H9 (cell line): ENCODE results near the gene BCAR3. TPM values are rescaled to one million over a fixed set of nuclear protein-coding genes. Genes with fewer than 3 reads are reported as not detected.

ENCODE experiments used
- DNase-seq: peaks from one replicate; pipeline ENCODE4 v3.0.0-alpha.2; 2017
- H2AFZ ChIP-seq: one replicate; pipeline ENCODE4 v1.6.1; 2013; ENCODE audit warnings: mild to moderate bottlenecking, low read length, control low read depth, moderate library complexity
- H2AK5ac ChIP-seq: 2 replicates; pipeline ENCODE4 v1.6.1; 2013; ENCODE audit warnings: low read length, control low read depth, mixed read lengths; ENCODE audit not compliant: insufficient read length
- H2BK120ac ChIP-seq: one replicate; pipeline ENCODE4 v1.6.1; 2013; ENCODE audit warnings: low read depth, mild to moderate bottlenecking, low read length, control low read depth, inconsistent platforms; ENCODE audit not compliant: poor library complexity, severe bottlenecking
- H2BK12ac ChIP-seq: 2 replicates; pipeline ENCODE4 v1.6.1; 2013; ENCODE audit warnings: low read length, control low read depth, mixed read lengths, low read depth; ENCODE audit not compliant: insufficient read length
- H2BK15ac ChIP-seq: 2 replicates; pipeline ENCODE4 v1.6.1; 2013; ENCODE audit warnings: low read depth, low read length, control low read depth
- H2BK20ac ChIP-seq: one replicate; pipeline ENCODE4 v1.6.1; 2013; ENCODE audit warnings: low read depth, mild to moderate bottlenecking, low read length, control low read depth, inconsistent platforms; ENCODE audit not compliant: poor library complexity, severe bottlenecking
- H2BK5ac ChIP-seq: 2 replicates; pipeline ENCODE4 v1.6.1; 2013; ENCODE audit warnings: low read length, control low read depth, mixed read lengths; ENCODE audit not compliant: insufficient read length
- H3K14ac ChIP-seq: 2 replicates; pipeline ENCODE4 v1.6.1; 2013; ENCODE audit warnings: low read length, control low read depth; ENCODE audit not compliant: insufficient read depth
- H3K18ac ChIP-seq: 2 replicates; pipeline ENCODE4 v1.6.1; 2013; ENCODE audit warnings: low read depth, mild to moderate bottlenecking, mixed read lengths, low read length, control low read depth; ENCODE audit not compliant: insufficient read length
- H3K23ac ChIP-seq: 2 replicates; pipeline ENCODE4 v1.6.1; 2013; ENCODE audit warnings: low read length, control low read depth, mixed read lengths, low read depth; ENCODE audit not compliant: insufficient read length
- H3K23me2 ChIP-seq: 2 replicates; pipeline ENCODE4 v1.6.1; 2013; ENCODE audit warnings: low read depth, mild to moderate bottlenecking, mixed read lengths, low read length, control low read depth; ENCODE audit not compliant: insufficient read length, poor library complexity, severe bottlenecking
- H3K27ac ChIP-seq: 2 replicates; pipeline ENCODE4 v1.5.1; 2013; ENCODE audit warnings: low read length, control low read depth, mixed read lengths, low read depth; ENCODE audit not compliant: insufficient read length
- H3K27me3 ChIP-seq: 2 replicates; pipeline ENCODE4 v1.6.1; 2013; ENCODE audit warnings: low read length, control low read depth, inconsistent platforms; ENCODE audit not compliant: insufficient read depth
- H3K4ac ChIP-seq: 2 replicates; pipeline ENCODE4 v1.6.1; 2013; ENCODE audit warnings: low read depth, mild to moderate bottlenecking, control low read depth, inconsistent platforms, low read length, moderate library complexity
- H3K4me1 ChIP-seq: 2 replicates; pipeline ENCODE4 v1.6.1; 2013; ENCODE audit warnings: low read length, control low read depth, inconsistent platforms; ENCODE audit not compliant: insufficient read depth
- H3K4me2 ChIP-seq: 2 replicates; pipeline ENCODE4 v1.6.1; 2013; ENCODE audit warnings: low read length, control low read depth, mixed read lengths; ENCODE audit not compliant: insufficient read length, insufficient read depth
- H3K56ac ChIP-seq: 2 replicates; pipeline ENCODE4 v1.6.1; 2013; ENCODE audit warnings: low read depth, mild to moderate bottlenecking, mixed read lengths, low read length, control low read depth; ENCODE audit not compliant: insufficient read length
- H3K79me1 ChIP-seq: 2 replicates; pipeline ENCODE4 v1.6.1; 2013; ENCODE audit warnings: low read depth, mild to moderate bottlenecking, moderate library complexity, low read length, control low read depth, inconsistent platforms; ENCODE audit not compliant: insufficient read depth, poor library complexity, severe bottlenecking
- H3K79me2 ChIP-seq: 2 replicates; pipeline ENCODE4 v1.6.1; 2013; ENCODE audit warnings: low read length, control low read depth, inconsistent platforms; ENCODE audit not compliant: insufficient read depth
- H3K9ac ChIP-seq: 2 replicates; pipeline ENCODE4 v1.6.1; 2013; ENCODE audit warnings: low read length, control low read depth, mixed read lengths; ENCODE audit not compliant: insufficient read length; ENCODE audit errors: extremely low read depth
- H3K9me3 ChIP-seq: one replicate; pipeline ENCODE4 v1.6.1; 2013; ENCODE audit warnings: low read depth, low read length, inconsistent platforms; ENCODE audit not compliant: control insufficient read depth
- H3T11ph ChIP-seq: one replicate; pipeline ENCODE4 v1.6.1; 2013; ENCODE audit warnings: mild to moderate bottlenecking, low read length, control low read depth, inconsistent platforms
- H4K20me1 ChIP-seq: one replicate; pipeline ENCODE4 v1.6.1; 2013; ENCODE audit not compliant: control insufficient read depth, insufficient read length, insufficient read depth
- H4K5ac ChIP-seq: 2 replicates; pipeline ENCODE4 v1.6.1; 2013; ENCODE audit warnings: low read depth, mild to moderate bottlenecking, mixed read lengths, low read length, control low read depth; ENCODE audit not compliant: insufficient read length
- H4K8ac ChIP-seq: replicated peaks from 2 replicates; pipeline ENCODE4 v1.6.1; 2013; ENCODE audit warnings: low read length, control low read depth, mixed read lengths, low read depth; ENCODE audit not compliant: insufficient read length
- H4K91ac ChIP-seq: 2 replicates; pipeline ENCODE4 v1.6.1; 2013; ENCODE audit warnings: low read depth, mild to moderate bottlenecking, moderate library complexity, mixed read lengths, low read length, control low read depth; ENCODE audit not compliant: insufficient read length
- H3K27ac Mint-ChIP-seq, 3 experiments: 2 replicates in 2 of 3; 3 replicates in 1 of 3; pipeline ENCODE4 v1.8.0; 2020 to 2021; ENCODE audit warnings: mixed read lengths in 3 of 3, mild to moderate bottlenecking in 1 of 3, moderate library complexity in 1 of 3
- H3K27me3 Mint-ChIP-seq: 2 replicates; pipeline ENCODE4 v1.8.0; 2021; ENCODE audit warnings: low read depth, mild to moderate bottlenecking, moderate library complexity, mixed read lengths
- H3K36me3 Mint-ChIP-seq, 3 experiments: 2 replicates in 2 of 3; 3 replicates in 1 of 3; pipeline ENCODE4 v1.8.0; 2020 to 2021; ENCODE audit warnings: low read depth in 3 of 3, mixed read lengths in 3 of 3; ENCODE audit not compliant: insufficient read depth in 1 of 3
- H3K4me1 Mint-ChIP-seq, 2 experiments: 2 replicates each; pipeline ENCODE4 v1.8.0; 2020; ENCODE audit warnings: mixed read lengths in 2 of 2
- H3K4me3 Mint-ChIP-seq, 2 experiments: 2 replicates in 1 of 2; 3 replicates in 1 of 2; pipeline ENCODE4 v1.8.0; 2020 to 2021; ENCODE audit warnings: mild to moderate bottlenecking in 2 of 2, mixed read lengths in 2 of 2, moderate library complexity in 1 of 2
- H3K9me3 Mint-ChIP-seq, 2 experiments: 2 replicates in 1 of 2; 3 replicates in 1 of 2; pipeline ENCODE4 v1.8.0; 2020; ENCODE audit warnings: mild to moderate bottlenecking in 2 of 2, mixed read lengths in 2 of 2, moderate library complexity in 1 of 2
- WGBS: extraction: QIAGEN DNeasy Blood & Tissue Kit; methylation state at CpG from one replicate; pipeline ENCODE4 v1.1.7; 2013; ENCODE audit warnings: missing lambda C conversion rate, low lambda C conversion rate, mixed read lengths; ENCODE audit not compliant: insufficient read length; ENCODE audit errors: extremely low coverage; 5-methylcytosine and 5-hydroxymethylcytosine counted together
- total RNA-seq: library from RNA; stranded (reverse); gene quantifications from 2 replicates; pipeline ENCODE4 v1.2.1, GENCODE V29; 2021
- TF ChIP-seq, protein P1 (sequence below): fragments of 200-600 bp; sonication (generic); conservative IDR thresholded peaks from 3 replicates; pipeline ENCODE4 v1.8.0; 2021; ENCODE audit warnings: antibody characterized with exemption, mild to moderate bottlenecking

BCAR3 gene
- total RNA-seq, 1 experiment from 2014 or later: 4.9 TPM

DNA sequence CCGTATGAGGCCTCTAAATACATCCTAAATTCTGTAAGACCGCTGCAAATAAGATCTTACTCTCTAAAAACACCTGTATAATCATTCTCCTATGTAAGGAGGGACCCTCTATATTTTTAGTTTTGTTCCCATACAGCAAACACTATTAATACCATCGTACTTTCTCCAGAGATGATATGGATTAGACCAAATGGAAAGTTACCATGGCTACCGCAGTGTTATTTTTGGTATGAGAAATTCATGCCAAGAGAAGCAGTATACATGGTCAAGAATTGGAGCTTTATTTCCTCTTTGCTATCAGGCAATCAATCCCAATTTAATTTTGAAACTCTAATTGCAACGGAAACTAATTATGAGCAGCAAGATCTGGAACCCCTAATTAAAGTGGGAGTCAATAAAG is 70.0 kb downstream of the BCAR3 start:
- Histone ChIP-seq H4K5ac (no peak overlapping the region), H3K14ac (no peak overlapping the region), H3K18ac (no peak overlapping the region), H3K4me2 (no peak overlapping the region), H4K91ac (no peak overlapping the region), H3K79me1 (no peaks in the 10 kb centered on the region), H3K56ac (no peak overlapping the region), H2BK5ac (no peak overlapping the region), H3K27me3 (no peaks in the 10 kb centered on the region), H3T11ph (no peak overlapping the region), H2BK120ac (no peak overlapping the region), H2AFZ (no peak overlapping the region), H4K20me1 (no peaks in the 10 kb centered on the region), H3K4me1 (peaks cover 19% of the 10 kb centered on the region), H2BK15ac (no peak overlapping the region), H2BK12ac (no peak overlapping the region), H3K4ac (no peak overlapping the region), H3K23me2 (no peaks in the 10 kb centered on the region), H3K9ac (no peak overlapping the region), H3K23ac (no peak overlapping the region), H2BK20ac (no peak overlapping the region), H3K9me3 (no peaks in the 10 kb centered on the region), H3K79me2 (no peaks in the 10 kb centered on the region; the same call in 1 of the 2 replicates), H2AK5ac (no peak overlapping the region), H4K8ac (no peak overlapping the region), H3K27ac (no peak overlapping the region)
- DNase-seq: no peak
- H3K4me3 Mint-ChIP-seq: no peak overlapping the region
- WGBS: no CpG with 5 or more reads among the region's 5 CpGs
- TF ChIP-seq, protein P1, sequence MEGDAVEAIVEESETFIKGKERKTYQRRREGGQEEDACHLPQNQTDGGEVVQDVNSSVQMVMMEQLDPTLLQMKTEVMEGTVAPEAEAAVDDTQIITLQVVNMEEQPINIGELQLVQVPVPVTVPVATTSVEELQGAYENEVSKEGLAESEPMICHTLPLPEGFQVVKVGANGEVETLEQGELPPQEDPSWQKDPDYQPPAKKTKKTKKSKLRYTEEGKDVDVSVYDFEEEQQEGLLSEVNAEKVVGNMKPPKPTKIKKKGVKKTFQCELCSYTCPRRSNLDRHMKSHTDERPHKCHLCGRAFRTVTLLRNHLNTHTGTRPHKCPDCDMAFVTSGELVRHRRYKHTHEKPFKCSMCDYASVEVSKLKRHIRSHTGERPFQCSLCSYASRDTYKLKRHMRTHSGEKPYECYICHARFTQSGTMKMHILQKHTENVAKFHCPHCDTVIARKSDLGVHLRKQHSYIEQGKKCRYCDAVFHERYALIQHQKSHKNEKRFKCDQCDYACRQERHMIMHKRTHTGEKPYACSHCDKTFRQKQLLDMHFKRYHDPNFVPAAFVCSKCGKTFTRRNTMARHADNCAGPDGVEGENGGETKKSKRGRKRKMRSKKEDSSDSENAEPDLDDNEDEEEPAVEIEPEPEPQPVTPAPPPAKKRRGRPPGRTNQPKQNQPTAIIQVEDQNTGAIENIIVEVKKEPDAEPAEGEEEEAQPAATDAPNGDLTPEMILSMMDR: no peak
- no peaks in the 10 kb centered on the region for H3K36me3 Mint-ChIP-seq
- H3K4me1 Mint-ChIP-seq: peaks cover 55 to 57% of the 10 kb centered on the region in 2 experiments
- no peaks in the 10 kb centered on the region for H3K27me3 Mint-ChIP-seq
- no peak overlapping the region for H3K27ac Mint-ChIP-seq
- no peaks in the 10 kb centered on the region for H3K9me3 Mint-ChIP-seq
